Lung microvascular endothelial cell (primary cell): ENCODE data around the gene MED19. TPM values are rescaled to one million over a fixed set of nuclear protein-coding genes. Genes with fewer than 3 reads are reported as not detected.
"Not testable (repeated sequence)": the region's sequence is repeated elsewhere in the genome, so short reads cannot be mapped to it uniquely, and the experiment has no call there.

ENCODE experiments used
- DNase-seq, 2 donors: peaks; one replicate each; pipeline versions ENCODE4 v3.0.0 to v3.0.0-alpha.2; 2010; ENCODE audit warnings: low read depth in 2 of 2
- total RNA-seq: library from RNA; depleted of rRNA; stranded (reverse); fragments of >200 nt; gene quantifications from 2 replicates; pipeline ENCODE4 v1.2.1, GENCODE V29; 2014

MED19 gene, protein sequence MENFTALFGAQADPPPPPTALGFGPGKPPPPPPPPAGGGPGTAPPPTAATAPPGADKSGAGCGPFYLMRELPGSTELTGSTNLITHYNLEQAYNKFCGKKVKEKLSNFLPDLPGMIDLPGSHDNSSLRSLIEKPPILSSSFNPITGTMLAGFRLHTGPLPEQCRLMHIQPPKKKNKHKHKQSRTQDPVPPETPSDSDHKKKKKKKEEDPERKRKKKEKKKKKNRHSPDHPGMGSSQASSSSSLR
- 10.5 and 11.3 TPM in 2 replicates for total RNA-seq

DNA sequence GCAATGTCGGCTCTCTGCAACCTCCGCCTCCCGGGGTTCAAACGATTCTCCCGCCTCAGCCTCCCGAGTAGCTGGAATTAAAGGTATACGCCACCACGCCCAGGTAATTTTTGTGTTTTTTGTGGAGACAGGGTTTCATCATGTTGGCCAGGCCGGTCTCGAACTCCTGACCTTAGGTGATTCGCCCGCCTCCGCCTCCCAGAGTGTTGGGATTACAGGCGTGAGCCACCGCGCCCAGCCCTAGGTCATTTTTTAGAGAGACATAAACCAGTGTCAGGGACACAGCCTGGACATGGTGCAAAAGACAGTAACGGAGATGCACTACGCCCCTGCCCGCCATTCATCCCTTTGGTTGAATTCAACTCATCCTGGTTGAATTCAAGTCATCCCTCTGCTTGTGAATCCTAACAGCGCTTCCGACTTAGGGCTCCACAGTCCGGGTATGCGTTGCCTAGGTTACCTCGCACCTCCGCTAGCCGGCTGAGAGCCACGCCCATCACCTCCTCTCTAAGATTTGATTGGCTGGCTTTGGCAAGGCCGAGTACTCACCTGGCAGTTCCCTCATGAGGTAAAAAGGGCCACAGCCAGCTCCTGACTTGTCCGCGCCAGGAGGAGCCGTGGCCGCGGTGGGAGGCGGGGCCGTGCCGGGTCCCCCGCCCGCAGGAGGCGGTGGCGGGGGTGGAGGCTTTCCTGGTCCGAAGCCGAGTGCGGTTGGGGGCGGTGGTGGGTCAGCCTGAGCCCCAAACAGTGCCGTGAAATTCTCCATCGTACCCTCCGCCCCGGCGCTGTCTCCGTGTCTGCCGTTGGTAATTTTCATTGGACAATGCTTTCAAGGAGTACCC lies at the start of gene MED19:
Gene MED19, minus strand, starts transcription at position 802 of the 842 bp plus-strand sequence. Its CDS starts 36 bp downstream, at position 766.
- peak; percentile 75 to 86 for DNase-seq

DNA sequence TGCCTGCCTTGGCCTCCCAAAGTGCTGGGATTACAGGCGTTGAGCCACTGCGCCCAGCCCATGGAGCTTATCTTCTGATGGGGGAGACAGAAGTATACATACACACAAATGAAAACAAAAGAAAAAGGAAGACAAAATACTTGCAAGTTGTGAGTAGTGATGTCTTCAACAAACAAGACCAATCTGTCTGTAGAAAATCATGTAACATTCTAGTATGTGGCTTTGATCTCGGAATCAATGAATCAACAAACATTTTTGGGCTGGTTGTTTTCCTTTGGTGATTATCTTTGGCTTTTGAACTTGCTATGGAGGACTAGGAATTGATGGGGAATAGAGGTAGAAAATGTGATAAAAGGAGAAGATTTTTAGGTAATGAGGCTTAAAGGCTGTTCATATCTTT lies 46.2 kb upstream of the MED19 start:
- DNase-seq: no peak

DNA sequence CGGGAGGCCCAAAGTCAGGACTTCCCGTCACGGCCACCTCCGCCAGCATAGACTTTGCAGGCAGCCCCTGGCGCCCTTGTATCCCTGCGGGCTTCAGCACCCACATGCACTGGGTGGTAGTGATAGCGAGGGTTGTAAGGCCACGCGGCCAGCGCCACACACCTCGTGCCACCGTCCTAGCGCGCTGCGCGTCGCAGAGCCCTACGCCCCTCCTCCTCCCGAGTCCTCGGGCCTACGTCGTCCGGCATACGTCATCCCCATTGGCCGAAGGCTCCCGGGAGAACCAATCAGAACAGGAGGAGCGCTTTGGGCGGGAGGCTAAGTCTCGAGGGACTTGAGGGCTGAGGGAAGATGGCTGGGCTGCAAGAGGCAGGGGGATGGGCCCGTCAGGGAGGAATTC lies 40.9 kb upstream of the MED19 start:
- DNase-seq: no peak

DNA sequence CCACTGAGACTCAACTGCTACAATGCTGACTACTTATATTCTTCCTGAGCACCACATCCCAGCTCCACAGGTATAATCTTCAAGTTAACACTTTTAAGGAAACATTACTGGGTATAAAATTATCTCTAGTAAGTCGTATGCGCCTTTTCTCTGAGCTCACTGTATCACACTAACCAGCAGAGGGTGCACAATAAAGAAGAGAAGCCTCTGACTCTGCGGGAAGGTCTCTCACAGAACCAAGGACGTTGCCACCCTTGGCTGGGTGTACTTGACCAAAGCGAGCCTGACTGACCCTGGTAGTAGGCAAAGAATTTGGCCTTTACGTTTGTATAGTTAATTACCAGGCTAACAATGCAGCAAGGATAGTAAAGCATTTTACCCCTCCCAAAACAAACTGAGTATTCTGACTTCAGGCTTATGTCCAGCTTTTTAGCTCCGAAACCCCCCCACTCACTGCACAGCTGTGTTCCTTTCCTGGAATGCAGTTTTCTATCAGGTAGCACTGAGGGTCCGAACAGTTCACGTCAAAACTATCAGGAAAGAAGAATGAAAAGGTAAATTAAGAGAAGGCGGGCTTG lies 39.8 kb upstream of the MED19 start, which contains the start of gene BTBD18:
Gene BTBD18, minus strand, starts transcription at position 144 of the 578 bp plus-strand sequence. CDS start 631 bp downstream, outside the sequence.
- DNase-seq: peak; percentile 70 to 78

DNA sequence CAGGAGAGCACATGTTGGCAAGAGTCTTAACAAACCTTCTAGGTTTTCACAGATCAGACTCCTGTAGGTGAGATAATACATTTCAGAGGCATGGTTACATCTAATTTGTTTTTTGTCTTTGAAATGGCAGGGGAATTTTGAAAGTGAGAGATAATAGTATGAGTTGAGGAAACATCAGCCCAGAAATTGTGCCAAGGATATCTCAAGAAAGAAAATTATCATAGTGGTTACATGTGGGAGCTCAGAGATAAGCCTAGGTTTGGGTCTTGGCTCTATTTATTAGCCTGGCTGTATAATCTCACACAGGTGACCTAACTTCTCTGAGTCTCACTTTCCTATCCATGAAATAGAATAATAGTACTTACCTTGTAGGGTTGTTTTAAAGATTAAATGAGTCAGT lies 39.2 kb upstream of the MED19 start:
- no peak for DNase-seq

DNA sequence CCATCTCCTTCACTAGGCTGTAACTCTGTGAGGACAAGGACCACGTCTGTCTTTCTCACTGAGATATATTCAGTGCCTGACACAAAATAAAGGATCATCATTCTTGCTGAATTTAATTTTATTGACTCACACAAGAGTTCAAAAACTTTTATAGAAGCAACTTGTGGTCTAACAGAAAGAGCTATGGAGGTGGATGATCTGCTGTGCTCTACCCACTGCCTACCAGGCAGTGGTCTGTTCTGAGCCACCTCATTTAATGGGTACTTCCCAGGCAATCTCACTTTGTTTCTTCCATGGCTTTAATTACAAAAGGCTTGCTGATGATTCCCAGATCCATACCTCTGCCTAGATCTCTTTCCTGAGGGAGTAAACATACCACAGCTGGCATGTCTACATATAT lies 34.9 kb upstream of the MED19 start:
- DNase-seq: no peak

DNA sequence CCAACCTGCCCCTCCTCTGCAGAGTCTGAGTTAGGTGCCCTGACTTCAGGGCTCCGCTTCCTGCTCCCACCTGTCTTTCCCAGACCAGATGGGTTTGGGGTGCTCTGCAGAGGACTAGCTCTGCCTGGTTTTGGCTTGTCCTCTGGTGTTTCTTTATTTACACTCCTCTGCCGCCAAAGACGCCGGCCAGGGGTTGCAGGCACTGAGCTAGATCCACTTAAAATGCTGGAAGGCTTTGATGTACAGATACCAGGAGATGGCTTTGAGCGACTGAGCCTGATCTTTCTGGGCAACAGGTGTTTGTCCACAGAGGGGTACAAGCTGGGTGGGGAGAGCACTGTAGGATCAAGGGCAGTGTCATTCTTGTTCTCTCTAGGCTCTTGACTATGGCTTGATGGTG lies 33.2 kb upstream of the MED19 start:
- no peak for DNase-seq

DNA sequence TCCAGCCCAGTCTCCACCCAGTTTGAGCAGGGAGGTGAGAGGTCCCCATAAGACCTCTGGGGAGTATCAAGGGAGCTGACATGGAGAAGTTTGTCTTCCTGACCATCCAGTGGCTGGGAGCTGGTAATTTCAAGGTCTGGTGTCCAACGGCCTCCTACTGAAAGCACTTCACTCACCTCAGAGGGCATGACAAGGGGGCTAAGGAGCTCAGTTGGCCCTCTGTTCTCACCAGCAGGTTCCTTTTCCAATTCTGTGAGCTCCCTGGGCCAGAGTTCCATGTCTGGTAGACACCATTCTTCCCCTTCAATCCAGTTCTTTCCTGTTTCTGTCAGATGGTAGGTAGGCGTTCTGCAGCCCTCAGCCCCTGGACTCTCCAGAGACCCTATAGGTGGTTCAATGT lies 32.3 kb upstream of the MED19 start:
- no peak for DNase-seq

DNA sequence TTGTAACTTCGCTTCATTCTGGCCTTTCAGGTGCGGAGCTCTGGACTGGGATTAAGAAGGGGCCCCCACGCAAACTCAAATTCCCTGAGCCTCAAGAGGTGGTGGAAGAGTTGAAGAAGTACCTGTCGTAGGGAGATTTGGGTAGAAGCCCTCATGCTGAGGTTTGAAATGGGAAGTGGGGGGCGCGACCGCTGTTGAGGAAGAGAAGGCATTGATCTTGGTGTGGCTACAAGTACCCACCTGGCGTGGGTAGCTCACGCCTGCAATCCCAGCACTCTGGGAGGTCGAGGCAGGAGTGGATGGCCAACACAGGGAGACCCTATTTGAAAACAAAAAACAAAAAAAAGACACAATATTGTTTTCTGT lies 30.1 kb upstream of the MED19 start:
- DNase-seq: no peak

DNA sequence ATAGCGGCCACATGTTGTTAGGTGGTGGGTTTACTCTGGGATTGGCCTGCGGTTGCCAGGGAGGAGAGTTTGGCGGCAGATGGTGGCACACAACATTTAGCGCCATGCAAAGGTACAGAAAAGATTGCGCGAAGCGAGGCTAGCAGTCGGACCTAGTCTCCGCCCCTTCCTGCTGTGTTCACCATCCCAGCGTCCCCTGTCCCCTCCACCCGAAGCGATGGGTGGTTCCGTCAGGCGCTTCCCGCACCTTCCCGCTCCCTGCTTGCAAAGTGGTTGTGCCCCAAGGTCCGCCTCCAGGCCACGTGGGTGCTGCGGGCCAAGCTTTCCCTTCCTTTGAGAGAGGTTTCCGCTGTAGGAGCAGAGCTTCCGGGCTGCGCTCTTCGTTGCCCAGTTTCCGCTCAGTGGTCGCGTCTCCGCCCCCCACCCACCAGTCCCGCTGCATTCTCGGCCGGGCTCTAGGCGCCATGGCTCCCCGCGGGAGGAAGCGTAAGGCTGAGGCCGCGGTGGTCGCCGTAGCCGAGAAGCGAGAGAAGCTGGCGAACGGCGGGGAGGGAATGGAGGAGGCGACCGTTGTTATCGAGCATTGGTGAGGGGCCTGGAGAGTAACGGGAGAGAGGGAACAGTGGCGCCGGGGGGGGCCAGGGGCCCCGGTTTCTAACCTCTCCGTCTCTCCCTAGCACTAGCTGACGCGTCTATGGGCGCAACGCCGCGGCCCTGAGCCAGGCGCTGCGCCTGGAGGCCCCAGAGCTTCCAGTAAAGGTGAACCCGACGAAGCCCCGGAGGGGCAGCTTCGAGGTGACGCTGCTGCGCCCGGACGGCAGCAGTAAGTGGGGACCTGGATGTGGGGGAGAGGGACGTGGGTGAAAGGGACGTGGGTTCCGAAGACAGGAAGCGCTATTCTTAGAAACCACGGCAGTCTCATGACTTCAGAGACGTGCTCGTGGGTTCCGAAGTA lies 29.4 kb upstream of the MED19 start, which contains the start of gene SELENOH:
Gene SELENOH, plus strand, starts transcription at position 360 of the 955 bp plus-strand sequence. Its CDS starts 105 bp downstream, at position 465.
- peak; percentile 97 for DNase-seq

DNA sequence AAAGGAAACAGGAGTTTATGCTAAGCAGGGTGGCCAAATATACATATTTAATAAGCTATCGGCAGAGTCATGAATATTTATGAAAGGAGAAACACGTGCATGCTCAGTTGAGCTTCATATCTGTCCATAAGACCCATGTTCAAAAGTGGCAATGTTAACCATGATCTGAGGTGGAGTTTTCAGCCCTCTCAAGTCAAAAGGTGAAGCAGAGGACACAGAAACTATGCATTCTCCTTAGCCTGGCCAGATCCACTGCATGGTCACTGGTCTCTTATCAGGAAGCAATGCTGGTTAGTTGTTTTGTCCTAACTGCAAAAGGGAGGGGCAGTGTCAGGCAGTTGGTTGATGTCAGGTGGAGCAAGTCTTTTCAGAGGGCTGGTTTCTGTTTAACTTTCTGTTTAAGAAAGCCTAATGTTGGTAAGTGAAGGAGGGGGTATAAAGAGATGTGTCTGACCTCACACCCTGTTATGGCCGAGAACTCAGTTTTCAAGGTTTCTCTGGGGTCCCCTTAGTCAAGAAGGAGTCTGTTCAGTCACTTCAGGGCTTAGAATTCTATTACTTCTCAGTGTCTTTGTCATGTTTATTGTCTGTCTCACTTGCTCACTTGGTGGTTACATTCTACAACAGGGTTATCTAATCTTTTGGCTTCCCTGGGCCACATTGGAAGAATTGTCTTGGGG lies 23.7 kb upstream of the MED19 start:
- no peak for DNase-seq

DNA sequence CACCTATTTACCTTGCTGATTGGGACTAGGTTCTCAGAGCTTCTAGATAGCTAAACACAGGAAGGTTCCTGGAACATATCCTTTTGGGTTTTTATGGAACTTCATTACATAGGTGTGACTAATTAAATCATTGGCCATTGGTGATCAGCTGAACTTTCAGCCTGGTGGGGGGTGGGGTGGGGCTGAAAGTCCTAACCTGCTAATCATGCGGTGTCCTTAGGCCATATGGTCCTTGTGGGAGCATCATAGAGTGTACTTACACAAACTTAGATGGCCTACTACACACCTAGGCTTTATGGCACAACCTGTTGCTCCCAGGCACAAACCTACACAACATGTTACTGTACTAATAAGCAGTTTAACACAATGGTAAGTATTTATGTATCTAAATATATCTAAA lies 20.6 kb upstream of the MED19 start:
- DNase-seq: no peak

DNA sequence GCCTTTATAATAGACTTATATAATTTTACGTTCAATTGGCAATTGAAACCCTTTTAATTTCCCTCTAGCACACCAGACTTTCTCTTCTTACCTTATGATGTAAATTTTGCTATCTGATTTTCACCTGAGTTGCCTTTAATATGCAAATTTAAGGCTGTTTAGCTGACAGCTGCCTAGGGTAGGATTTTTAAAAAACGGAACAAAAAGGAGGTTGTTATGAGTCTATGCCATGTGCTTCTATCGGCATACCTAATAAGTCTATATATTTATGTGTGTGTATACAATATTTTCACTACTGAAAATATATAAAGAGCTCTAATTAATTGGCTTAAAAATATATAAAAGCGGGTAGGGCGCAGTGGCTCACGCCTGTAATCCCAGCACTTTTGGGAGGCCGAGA lies 17.5 kb upstream of the MED19 start:
- no peak for DNase-seq

DNA sequence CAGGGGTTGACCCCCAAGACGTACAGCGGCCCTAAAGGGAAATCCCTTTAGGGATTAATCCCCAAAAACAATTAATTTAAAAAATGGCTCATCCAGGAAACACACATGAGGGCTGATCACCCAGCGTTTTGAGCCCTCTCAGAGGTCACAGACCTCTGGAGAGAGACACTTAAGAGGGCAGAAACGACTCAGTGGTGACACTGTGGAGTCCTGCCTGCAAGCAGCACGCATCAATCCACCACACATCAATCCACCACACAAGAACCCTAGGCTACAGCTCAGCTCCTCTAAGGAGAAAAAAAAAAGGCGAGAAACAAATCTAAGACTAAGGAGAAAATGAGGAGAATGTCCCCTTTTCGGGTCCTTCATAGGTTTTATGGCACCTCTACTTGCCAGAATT lies 16.8 kb upstream of the MED19 start:
- no peak for DNase-seq

DNA sequence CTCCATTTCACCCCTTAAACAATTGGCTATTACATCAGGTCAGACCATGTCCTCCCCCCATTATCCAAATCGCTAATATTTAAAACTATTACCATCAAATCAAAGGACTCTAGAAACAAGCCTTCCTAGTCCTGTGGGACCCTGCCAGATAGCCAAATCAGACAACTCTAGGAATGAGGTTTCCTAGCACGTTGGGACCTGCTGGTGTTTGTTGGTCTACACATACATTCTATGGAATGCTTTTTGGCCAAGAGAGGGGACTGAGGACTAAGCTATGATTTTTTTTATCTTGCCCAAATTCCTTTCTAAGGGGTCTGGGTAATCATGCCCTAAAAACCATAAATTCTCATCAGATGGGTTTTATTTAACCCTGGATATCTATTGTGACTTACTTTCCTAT lies 15.2 kb upstream of the MED19 start:
- DNase-seq: no peak

DNA sequence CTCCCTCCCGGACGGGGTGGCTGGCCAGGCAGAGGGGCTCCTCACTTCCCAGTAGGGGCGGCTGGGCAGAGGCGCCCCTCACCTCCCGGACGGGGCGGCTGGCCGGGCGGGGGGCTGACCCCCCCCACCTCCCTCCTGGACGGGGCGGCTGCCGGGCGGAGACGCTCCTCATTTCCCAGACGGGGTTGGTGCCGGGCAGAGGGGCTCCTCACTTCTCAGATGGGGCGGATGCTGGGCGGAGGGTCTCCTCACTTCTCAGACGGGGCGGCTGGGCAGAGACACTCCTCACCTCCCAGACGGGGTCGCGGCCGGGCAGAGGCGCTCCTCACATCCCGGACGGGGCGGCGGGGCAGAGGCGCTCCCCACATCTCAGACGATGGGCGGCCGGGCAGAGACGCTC lies 4.7 kb upstream of the MED19 start:
- not testable (repeated sequence) for DNase-seq

DNA sequence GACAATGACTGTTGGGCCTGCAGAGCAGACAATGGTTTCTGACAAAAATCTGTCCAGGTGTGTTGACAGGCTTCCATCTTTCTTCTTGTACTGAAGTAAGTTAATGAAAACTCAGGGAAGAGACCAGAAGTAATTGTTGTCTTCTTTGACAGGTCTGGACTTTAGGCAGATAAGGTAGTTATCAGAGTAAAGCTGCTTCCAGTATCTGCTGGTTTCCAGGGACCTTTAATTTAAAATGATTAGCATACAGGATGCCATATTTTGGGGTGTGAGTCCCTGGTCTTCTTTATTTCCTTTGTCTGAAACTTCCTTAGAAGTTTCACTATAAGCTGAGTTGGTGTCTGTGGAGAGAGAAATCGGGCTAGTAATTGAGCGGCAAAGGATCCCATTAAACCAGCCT lies 1.8 kb upstream of the MED19 start:
- no peak for DNase-seq

DNA sequence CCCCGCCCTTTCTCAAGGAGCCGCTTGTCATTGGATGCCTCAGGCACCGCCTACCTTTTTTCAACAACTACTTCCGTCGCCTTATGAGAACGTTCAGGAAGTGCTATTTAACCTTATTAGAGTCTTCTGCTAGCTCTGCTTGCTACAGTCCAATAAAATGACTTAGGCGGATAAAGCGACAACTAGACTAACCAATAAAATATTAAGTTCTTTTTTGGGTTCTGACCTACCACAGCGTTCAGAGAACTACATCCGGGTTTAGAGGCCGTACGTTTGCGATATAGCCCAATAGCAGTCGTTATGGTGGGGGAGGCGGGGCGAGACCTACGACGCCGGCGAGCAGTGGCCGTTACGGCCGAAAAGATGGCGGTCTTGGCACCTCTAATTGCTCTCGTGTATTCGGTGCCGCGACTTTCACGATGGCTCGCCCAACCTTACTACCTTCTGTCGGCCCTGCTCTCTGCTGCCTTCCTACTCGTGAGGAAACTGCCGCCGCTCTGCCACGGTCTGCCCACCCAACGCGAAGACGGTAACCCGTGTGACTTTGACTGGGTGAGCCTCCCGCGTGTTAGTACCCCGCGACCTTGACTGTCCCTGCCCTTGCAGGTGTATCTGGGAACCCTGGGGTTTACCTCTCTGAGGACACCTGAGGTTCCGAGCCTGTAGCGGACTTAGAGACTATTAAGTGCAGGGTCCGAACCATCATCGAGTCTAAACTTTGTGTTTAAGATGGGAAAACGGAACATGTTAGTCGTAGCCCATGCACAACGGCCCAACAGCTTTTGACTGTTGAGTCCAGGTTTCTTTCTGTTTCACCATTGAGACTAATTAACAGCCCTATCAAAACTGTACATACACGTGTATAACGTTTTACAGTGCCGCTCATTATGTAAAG lies 488 bp upstream of the MED19 start, which contains the start of gene TMX2:
Gene TMX2, plus strand, starts transcription at position 338 of the 895 bp plus-strand sequence. Its CDS starts 26 bp downstream, at position 364.
- DNase-seq: peak; percentile 98 to 99

DNA sequence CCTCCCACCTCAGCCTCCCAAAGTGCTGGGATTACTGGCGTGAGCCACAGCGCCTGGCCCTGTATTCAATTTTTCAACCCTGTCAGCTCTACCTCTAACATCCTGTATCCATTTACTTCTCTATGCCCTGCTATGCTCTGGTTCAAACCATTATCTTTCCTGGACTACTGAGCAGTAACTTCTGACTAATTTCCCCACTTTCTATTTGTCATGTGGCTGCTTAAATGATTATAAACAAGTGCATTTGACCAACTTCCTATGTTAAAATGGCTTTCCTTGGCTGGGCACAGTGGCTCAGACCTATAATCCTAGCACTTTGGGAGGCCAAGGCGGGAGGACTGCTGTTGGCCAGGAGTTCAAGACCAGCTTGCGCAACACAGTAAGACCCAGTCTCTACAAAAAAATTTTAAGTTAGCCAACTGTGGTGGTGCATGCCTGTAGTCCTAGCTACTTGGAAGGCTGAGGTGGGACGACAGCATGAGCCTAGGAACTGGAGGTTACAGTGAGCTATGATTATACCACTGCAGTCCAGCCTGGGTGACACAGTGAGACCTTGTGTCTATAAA lies 2.1 kb downstream of the MED19 start:
- DNase-seq: peak in 1 of 2 donors; percentile 37
